HG02798 (cell line): Measurements from ENCODE around the gene S100Z.
"Not testable (repeated sequence)": the region's sequence is repeated elsewhere in the genome, so short reads cannot be mapped to it uniquely, and the experiment has no call there.

Experiments
- ATAC-seq: cut with Tn5 transposase; IDR thresholded peaks from one replicate; pipeline ENCODE4 v1.9.1; 2021; ENCODE audit warnings: mild to moderate bottlenecking; ENCODE audit not compliant: unreplicated experiment, poor library complexity

S100Z gene

DNA sequence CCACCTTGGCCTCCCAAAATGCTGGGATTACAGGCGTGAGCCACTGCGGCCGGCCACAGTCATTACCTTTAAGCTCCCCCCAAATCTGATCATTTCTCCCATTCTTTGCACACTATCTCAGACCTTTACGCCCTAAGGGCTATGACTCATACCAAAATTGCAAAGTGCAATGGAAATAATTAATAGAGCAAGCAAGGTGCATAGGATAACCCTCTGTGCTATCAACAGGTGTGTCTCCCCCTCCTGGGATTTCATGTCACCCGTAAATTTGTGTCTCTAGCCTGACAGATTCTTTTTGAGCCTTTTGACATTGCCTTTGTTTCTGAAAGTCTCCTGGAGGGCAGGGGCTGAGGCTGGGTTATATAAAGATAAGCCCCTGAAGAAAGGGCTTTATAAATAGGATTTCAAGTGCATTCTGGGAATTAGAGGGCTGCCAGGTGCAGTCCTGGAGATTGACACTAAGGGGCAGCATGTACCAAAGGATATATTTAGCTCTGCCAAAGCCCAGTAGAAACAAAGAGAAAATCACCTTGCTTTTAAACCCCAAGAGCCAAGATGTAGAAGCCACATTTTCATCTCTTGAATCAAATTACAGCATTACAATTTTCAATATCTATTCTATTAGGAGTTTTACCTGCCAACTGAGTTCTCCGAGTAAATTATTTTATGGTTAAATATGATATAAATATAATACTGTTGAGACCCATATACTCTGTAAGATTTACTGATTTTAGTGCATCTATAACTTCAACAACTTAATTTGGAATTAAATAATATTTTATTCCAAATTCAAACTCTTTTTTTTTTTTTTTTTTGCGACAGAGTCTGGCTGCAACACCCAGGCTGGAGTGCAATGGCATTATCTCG, 18.2 kb downstream of the S100Z start:
- peak; percentile 68 for ATAC-seq

DNA sequence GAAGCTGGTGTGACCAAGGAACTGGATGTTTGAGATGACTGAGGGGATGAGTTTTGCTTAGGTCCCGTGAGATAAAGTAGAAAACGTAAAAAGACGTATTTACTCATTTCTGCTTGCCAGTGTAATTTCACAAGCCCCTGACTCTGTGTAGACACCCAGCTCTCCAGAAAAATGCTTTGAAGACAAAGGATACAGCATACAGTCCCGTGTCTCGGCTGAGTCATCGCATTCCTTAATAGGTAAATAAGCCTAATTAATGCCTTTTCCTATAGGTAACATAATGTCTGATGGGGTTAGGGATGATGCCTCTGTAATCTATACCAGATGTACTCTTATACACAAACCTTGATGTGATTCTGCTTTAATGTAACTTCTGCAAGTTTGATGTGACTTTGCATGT, 20.2 kb downstream of the S100Z start:
- no peak for ATAC-seq

DNA sequence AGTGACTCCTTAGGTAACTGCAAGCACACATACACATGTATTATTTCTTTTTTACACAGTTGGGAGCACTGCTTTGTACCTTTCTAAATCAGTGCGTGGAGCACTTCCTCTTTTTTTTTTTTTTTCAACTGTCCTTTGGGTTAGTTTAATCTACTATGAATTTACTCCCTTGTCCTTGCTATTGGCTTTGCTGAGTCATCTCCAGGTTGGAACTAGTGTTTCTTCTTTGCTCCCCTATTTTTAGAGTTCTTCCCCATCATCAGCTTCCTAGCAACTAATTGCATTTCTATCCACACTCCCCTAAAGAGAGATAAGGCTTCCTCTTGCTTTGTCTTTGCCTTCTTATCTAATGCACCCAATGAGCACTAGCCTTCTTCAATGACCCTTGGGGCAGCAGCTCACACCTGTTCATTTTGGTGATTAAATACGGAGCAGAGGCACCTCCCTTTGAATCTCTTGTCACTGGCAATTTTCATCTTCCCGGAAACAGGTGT, 24.3 kb downstream of the S100Z start:
- no peak for ATAC-seq

DNA sequence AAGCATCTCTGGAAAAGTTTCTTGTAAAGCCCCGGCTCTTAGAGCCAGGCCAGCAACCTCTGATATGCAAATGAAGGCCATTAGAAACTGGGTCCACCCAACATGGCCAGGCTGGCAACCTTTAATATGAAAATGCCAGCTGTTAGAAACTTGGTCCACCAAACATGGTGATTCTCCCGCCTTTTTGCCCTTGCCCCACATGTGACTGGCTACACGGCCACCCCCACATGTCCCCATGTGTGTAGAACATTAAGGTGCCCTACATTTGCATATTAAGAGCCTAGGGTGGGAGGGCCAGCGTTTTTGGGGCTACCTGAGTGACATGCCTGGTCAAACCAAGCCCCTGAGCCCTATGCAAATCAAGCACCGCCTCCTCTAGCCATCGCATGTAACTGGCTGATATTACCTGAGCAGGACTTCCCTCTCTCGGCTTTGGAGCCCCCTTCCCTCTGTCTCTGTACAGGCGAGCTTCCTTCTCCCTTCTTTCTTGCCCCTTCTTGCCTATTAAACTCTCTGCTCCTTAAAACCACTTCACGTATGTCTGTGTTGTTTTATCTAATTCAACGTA, 39.0 kb downstream of the S100Z start:
- ATAC-seq, result no peak

DNA sequence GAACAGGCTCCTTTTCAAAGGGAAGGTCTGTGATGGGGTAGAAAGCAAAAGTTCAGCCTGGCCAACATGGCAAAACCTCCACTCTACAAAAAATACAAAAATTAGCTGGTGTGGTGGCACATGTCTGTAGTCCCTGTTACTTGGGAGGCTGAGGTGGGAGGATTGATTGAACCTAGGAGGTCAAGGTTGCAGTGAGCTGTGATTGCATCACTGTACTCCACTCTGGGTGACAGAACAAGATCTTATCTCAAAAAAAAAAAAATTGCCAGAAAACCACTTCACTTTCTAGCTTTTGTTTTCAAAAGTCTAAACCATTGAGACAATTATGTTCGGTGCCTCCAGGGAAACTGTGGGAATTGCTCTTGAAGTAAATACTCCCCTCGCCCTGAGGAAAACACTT, 43.5 kb downstream of the S100Z start:
- ATAC-seq, result no peak

DNA sequence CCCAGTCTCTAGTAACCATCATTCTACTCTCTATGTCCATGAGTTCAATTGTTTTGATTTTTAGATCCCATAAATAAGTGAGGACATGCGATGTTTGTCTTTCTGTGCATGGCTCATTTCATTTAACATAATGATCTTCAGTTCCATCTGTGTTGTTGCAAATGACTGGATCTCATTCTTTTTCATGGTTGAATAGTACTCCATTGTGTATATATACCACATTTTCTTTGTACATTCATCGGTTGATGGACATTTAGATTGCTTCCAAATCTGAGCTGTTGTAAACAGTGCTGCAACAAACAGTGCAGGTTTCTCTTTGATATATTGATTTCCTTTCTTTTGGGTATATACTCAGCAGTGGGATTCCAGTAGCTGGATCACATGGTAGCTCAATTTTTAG, 46.4 kb downstream of the S100Z start:
- no peak for ATAC-seq

DNA sequence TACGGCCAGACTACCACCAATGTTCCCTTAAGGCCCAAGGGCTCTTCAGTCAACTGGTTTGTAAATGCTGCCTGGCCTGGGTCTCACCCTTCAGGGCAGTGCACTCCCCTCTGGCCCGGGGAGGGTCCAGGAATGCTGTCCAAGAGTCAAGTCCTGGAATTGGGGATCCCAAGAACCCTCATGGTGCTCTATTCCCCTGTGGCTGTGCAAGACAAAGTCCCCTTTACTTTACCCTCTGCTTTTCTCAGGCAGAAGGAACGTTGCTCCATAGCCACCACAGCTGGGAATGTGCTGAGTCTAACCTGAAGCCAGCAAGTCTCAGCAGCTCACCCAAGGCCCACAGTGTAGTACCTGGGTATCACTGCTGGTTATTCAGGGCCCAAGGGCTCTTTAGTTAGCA, 51.7 kb downstream of the S100Z start:
- no peak for ATAC-seq

DNA sequence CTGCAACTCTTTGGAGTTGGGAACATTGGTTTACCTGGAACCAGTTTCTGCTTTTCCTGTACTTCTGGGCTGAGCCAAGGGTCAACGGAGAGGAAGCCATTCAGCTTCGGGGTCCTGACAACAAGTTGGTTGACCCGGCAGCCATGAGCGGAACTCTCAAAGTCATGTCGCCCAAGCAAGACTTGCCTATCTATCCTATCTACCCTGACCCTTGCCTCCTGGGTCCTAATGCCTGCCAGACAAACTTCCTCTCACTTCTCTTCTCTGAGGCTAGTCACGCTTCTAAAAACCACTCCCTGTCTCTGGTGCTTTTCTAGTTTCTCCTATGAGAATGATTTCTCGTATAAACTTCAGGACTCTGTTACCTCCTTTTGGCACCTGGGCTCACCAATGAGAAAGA, 58.4 kb downstream of the S100Z start:
- no peak for ATAC-seq

DNA sequence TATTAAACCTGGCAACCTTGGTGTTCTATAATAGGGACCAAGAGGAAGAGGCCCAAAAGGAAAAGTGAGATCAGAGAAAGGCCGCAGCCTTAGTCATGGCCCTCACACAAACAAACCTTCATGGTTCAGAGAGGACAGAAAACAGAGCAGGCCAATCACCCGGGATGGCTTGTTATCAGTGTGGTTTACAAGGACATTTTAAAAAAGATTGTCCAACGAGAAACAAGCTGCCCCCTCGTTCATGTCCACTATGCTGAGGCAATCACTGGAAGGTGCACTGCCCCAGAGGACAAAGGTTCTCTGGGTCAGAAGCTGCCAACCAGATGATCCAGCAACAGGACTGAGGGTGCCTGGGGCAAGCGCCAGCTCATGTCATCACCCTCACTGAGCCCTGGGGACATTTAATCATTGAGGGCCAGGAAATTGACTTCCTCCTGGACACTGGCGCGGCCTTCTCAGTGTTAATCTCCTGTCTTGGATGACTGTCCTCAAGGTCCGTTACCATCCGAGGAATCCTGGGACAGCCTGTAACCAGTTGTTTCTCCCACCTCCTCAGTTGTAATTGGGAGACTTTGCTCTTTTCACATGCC, 60.6 kb downstream of the S100Z start:
- ATAC-seq, result not testable (repeated sequence)

DNA sequence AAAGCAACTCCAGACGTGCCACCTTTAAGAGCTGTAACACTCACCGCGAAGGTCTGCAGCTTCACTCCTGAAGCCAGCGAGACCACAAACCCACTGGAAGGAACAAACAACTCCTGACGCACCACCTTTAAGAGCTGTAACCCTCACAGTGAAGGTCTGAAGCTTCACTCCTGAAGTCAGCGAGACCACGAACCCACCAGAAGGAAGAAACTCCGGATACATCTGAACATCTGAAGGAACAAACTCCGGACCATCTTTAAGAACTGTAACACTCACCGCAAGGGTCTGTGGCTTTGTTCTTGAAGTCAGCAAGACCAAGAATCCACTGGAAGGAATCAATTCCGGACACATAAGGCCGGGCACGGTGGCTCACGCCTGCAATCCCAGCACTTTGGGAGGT, 64.9 kb downstream of the S100Z start:
- ATAC-seq, result not testable (repeated sequence)

DNA sequence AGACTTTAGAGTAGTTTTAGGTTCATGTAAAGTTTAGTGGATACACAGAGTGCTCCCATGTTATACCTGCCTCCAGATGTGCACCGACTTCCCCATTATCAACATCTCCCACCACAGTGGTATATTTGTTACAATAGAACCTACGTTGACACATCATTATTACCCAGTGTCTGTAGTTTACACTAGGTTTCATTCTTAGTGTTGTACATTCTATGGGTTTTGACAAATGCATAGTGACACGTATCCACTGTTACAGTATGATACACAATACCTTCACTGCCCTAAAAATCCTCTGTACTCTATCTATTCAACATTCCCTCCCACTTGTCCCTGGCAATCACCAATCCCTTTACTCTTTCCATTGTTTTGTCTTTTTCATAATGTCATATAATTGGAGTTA, 68.7 kb downstream of the S100Z start:
- no peak for ATAC-seq

DNA sequence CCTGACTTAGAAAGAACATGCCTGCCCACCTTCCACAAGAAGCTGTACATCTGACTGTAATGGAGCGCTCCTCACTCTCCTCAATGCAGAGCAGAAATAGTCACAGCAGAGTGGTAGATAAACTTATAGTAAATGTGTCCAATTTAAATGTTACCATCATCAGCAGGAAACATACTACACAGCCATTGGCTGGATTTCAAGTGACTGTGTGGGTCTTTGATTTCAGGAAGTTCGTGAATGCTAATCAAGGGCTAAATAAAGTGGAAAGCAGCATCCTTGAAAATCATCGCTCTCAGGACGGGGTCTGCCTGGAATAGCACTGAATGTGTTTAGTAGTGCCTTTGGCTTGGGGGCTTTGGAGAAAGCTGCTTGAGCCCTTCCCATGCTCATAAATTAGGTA, 70.7 kb downstream of the S100Z start:
- ATAC-seq, result no peak

DNA sequence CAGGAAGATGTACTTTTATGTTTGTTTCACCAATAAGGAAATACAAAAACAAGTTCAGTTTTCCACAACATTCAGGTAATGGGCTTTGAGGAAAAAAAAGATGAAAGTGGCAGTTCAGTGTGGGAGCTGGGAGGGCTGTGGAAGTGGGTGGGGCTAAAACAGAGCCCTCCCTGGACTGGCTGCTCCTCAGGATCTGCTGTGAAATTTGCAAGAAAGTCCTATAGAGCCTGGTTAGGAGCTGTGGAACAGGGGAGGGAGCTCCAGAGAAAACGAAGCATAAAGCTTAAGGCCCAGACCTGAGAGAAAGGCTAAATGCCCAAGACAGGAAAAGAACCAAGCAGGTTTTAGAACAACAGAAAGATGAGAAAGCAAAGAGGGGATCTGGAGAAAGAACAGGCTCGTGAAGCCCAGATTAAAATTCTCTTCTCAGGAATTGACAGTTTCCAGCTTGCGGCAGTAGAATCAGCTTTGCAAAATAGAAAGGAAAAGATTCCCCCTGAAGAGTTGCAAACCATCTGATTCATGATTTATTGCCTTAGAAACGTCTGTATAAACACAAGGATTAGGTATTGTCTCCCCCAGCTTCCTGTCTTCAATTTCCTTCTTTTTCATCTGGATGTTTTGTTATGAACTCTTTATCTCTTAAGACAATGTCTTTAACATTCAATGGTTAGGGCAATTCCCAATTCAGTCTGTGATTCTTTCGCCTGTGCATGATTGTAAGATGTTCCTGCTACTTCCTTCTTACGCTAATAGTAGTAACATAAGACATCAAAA, 76.7 kb downstream of the S100Z start:
- no peak for ATAC-seq

DNA sequence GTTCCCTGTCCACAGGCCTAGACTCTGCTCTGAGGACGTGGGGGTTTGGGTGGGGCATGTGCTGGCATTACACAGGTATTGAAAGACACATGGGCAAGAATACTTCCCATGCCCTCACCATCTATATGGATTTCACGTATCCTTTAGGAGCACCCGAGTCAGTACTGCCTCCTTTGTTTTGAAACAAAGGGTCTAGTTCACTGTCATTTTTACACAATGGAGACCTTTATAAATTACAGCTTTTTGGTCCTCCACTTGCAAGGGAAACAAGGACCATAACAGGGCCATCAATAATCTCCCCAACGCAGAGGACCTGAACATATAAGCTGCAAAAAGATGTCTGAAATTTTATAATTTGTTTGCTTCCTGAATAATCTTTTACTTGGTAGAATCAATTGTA, 78.1 kb downstream of the S100Z start:
- no peak for ATAC-seq

DNA sequence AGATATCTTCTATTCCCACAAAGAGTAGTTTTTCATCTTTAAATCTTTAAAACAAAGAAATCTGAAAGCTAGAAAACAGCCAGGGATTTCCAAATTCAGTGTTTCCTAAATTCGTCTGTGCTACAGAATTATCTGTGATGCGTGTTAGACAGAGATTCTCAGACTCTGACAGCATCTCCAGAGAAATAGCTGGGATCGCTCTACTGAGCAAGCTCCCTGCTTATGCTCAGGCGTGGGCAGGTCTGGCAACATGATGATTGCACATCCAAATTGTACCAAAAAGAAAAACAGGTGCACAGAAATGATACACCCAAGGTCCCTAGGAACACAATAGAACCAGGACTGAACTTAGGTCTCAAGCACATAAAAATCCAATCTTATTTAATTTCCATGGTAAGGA, 80.3 kb downstream of the S100Z start:
- no peak for ATAC-seq

DNA sequence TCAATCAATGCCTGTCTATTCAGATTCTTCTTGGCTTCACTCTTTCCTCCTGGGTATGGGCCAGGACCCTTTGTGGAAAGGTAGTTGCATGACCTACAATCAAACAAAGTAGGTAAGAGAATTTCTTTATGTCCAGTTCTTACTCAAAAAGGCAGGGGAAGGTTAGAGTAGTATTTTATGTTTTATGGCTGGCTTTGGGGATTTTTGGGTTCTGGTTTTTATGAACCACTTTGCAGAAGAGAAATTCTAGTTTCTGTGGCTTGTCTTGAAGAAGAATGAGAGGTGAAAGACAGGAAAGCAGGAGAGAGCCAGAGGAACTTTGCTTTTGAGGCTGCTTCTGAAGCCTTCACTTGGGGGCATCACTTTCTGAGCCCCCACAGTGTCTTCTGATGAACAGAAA, 88.4 kb downstream of the S100Z start:
- ATAC-seq, result no peak

DNA sequence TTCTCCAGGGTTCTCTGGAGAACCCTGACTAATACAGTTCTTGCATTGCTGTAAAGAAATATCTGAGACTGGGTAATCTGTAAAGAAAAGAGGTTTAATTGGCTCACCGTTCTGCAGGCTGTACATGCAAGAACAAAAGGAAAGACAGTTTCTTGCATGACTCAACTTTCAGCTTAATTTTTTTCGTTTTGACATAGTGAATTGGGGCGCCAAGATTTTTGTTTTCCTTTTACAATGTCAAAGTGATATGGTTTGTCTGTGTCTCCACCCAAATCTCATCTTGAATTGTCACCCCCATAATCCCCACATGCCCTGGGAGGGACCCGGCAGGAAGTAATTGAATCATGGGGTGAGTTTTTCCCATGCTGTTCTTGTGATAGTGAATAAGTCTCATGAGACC, 91.2 kb downstream of the S100Z start:
- ATAC-seq, result no peak

DNA sequence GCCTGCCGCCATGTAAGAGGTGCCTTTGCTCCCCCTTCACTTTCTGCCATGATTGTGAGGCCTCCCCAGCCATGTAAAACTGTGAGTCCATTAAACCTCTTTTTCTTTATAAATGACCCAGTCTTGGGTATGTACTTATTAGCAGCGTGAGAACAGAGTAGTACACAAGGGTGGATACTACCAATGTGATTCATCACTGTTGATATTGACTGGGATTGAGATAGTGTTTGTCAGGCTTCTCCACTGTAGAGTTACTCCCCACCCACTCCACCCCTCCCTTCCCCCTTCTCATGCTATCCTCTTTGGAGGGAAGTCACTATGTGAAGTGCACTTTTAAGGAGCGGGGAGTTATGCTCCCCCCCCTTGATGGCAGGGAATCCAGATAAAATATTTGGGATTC, 91.6 kb downstream of the S100Z start:
- no peak for ATAC-seq

DNA sequence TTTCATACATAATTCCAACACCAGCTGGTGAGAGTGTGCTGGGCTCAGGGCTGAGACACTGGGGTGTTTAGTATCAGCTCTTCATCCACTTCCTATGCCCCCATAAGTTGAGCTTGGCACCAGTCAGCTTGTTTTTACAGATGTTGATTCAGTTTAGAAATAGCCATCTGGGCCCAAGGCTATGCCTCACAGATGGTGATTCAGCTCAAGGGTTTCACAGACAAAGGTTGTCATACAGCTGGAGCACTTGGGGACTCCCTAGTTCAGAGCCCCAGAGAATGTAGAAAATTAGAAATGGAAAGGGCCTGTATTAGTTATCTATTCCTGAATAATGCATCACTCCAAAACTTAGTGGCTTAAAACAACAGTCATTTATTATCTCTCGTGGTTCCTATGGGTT, 92.8 kb downstream of the S100Z start:
- ATAC-seq, result no peak

DNA sequence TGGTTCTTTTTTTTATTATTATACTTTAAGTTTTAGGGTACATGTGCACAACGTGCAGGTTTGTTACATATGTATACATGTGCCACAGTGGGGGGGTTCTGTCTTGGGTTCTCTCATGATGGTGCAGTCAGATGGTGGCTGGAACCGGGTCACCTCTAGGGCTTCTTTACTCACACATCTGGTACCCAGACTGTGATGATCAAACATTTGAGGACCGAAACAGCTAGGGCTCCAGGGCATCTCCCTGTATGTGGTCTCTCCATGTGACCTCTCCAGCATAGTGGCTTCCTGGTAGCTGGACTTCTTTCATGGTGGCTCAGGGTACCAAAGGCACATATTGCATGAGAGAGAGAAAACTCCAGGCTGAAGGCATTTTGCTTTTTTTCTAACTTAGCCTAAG, 93.2 kb downstream of the S100Z start:
- no peak for ATAC-seq

DNA sequence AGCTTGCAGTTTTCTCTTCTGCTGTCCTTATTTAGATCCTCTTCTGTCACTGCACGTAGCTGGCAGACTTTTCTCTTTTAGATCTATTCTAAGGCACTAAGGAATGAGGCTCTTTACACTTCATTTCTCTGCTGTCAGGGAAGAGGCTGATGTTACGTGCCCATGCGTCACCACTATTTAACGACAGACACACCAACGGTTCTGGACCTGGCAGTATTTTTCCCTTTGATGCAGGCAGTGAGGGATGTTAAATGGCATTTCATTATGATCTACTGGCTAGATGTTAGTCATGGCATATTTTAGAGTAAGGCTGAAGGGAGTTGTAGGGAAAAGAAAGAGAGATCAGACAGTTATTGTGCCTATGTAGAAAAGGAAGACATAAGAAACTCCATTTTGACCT, 94.8 kb downstream of the S100Z start:
- ATAC-seq, result no peak
